Activated naive CD4-positive, alpha-beta T cell treated with anti-CD3 and anti-CD28 coated beads, Interleukin-2, amount 50 U/mL, for 24 hours (primary cell): ENCODE data around the gene PDK1.
A peak's percentile ranks its signal among the peaks of the same experiment; 100 is the strongest.
"Not testable (repeated sequence)": the region's sequence is repeated elsewhere in the genome, so short reads cannot be mapped to it uniquely, and the experiment has no call there.

Experiments used
- H3K27ac Mint-ChIP-seq: one replicate; pipeline ENCODE4 v1.8.0; 2021; ENCODE audit warnings: mild to moderate bottlenecking, mixed read lengths
- H3K27me3 Mint-ChIP-seq: one replicate; pipeline ENCODE4 v1.8.0; 2021; ENCODE audit warnings: mixed read lengths
- H3K36me3 Mint-ChIP-seq: one replicate; pipeline ENCODE4 v1.8.0; 2021; ENCODE audit warnings: mixed read lengths
- H3K4me1 Mint-ChIP-seq: one replicate; pipeline ENCODE4 v1.8.0; 2021; ENCODE audit warnings: mixed read lengths
- H3K4me3 Mint-ChIP-seq: one replicate; pipeline ENCODE4 v1.8.0; 2021; ENCODE audit warnings: mild to moderate bottlenecking, mixed read lengths
- H3K9me3 Mint-ChIP-seq: one replicate; pipeline ENCODE4 v1.8.0; 2021; ENCODE audit warnings: mixed read lengths

Gene PDK1

DNA sequence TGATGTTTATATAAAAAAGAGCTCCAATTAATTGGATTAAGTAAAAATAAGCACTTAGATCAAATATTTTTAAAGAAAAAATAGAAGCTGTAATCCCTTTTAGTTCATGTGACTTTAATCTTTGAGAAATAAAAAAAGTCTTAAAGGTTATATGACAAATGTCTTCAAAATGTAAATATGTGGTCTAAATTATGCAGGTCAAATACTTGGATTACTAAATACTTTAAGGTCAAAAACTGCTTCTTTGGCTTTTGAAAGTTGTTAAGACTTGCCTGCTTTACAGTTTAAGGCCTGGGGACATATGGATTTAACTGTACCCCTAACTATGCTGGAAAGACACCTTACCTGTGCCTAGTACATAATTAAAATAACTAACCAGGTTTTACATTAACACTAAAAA is 15.5 kb upstream of the PDK1 start:
- Mint-ChIP-seq H3K4me3 (no peak overlapping the region), H3K9me3 (peaks cover 5% of the 10 kb centered on the region), H3K36me3 (peaks cover 22% of the 10 kb centered on the region), H3K27me3 (no peaks in the 10 kb centered on the region), H3K27ac (no peak overlapping the region), H3K4me1 (no peaks in the 10 kb centered on the region)

DNA sequence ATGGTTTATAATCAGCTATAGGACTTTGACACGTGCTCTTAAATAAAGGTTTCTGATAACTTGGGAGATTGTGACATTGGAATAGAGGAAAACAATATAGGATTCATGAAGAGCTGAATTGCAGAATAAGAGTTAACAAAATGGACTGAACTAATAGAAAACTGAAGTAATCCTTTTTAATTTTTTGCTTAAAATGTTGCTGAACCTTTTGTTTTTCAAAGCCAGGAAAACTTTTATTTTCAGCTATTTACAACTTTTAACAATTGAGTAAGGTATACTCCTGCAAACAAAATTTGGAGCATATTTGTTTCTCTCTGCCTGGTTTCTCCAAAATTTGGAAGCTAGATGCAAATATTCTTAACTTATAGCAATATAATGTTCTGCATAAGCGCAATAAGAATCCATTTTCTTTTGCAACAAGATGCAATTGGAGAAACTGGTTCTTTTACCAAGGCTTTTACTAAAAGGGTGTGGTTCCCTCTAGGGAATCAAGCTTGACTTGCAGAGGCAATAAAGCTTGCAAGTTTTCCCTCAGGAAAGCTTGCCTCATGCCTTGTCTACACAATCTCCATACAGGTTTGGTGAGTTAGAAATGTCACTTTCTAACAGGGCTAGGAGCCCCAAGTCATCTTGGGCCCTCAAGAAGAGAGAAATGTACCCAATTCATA is 10.3 kb upstream of the PDK1 start:
- Mint-ChIP-seq H3K4me3 (no peak overlapping the region), H3K27me3 (no peaks in the 10 kb centered on the region), H3K36me3 (peaks cover 17% of the 10 kb centered on the region), H3K4me1 (peaks cover 24% of the 10 kb centered on the region), H3K27ac (no peak overlapping the region), H3K9me3 (peaks cover 5% of the 10 kb centered on the region)

DNA sequence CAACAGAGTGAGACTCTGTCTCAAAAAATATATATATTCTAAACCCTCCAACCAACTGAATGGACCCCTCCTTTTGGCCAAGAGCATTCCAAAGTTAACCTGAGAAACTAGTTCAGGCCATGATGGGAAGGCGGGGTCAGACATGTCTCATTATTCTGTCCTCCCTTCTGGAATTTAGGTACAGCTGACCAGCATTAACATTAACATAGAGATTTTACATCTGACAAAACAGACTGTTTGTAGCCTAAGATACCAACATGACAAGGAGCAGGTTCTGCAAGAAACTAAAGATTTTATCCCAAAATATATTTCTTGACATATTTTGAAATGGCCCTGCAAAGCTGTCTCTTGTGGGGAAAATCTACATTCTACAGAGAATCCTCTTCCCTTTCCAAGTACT is 6.8 kb upstream of the PDK1 start:
- Mint-ChIP-seq H3K4me3 (no peak overlapping the region), H3K9me3 (no peaks in the 10 kb centered on the region)

DNA sequence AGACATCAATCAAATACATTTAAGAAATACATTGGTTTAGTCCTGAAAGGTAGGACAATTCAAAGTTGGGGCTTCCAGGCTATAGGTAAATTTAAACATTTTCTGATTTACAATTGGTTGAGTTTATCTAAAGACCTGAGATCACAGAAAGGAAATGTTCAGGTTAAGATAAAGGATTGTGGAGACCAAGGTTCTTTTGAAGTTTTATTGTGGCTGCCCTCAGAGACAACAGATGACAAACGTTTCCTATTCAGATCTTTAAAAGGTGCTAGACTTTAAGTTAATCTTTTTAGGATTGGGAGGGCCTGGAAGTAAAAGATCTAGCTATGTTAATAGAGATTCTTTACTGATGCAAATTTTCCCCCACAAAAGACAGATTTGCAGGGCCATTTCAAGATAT is 6.1 kb upstream of the PDK1 start:
- Mint-ChIP-seq H3K4me1 (peaks cover 55% of the 10 kb centered on the region), H3K4me3 (peak overlapping the region; percentile 11), H3K36me3 (peaks cover 11% of the 10 kb centered on the region)
- H3K27me3 Mint-ChIP-seq, H3K27ac Mint-ChIP-seq, H3K9me3 Mint-ChIP-seq: not testable (repeated sequence)

More for the DNA sequence above, 6.8 kb upstream of the PDK1 start:
- Mint-ChIP-seq H3K36me3 (peaks cover 11% of the 10 kb centered on the region), H3K27ac (no peak overlapping the region), H3K4me1 (peaks cover 50% of the 10 kb centered on the region), H3K27me3 (no peaks in the 10 kb centered on the region)

DNA sequence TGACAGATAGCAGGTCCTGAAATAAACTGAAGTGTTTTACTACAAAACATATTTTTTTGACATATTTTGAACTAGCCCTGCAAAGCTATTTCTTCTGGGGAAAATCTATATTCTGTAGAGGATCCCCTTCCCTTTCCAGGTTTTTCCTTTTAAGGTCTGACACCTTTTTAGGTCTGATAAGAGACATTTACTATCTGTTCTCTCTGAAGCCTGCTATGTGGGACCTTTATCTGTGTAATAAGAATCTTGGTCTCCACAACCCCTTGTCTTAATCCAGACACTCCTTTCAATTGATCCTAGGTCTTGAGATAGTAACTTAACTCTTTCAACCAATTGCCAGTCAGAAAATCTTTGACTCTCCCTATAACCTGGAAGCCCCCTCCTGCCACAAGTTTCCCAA is 5.5 kb upstream of the PDK1 start:
- peak overlapping the region; percentile 15 for H3K4me3 Mint-ChIP-seq

DNA sequence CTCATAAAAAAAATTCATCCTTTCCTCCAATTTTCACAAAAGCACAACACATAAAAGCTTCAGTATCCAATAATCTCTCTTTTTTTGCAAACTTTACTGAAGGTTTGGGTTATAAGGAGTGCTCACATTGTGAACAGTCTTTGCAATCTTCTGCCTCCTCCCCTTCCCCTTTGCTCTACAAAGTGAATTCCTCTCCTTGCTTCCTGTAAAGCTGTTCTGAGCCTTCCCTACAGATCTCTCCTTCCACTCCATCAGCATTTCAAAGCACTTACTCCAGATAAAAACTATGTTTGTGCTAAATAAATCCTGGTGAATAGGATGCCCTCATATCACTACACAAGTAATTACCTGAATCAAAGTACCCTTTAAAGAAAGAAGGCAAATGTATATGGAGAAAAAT is 4.6 kb upstream of the PDK1 start:
- Mint-ChIP-seq H3K4me1 (peaks cover 60% of the 10 kb centered on the region), H3K9me3 (no peaks in the 10 kb centered on the region), H3K36me3 (peaks cover 11% of the 10 kb centered on the region), H3K27ac (no peak overlapping the region), H3K4me3 (no peak overlapping the region), H3K27me3 (no peaks in the 10 kb centered on the region)

More for the DNA sequence above, 5.5 kb upstream of the PDK1 start:
- peaks cover 60% of the 10 kb centered on the region for H3K4me1 Mint-ChIP-seq
- H3K36me3 Mint-ChIP-seq: peaks cover 11% of the 10 kb centered on the region
- H3K27me3 Mint-ChIP-seq: no peaks in the 10 kb centered on the region
- no peaks in the 10 kb centered on the region for H3K9me3 Mint-ChIP-seq
- no peak overlapping the region for H3K27ac Mint-ChIP-seq

DNA sequence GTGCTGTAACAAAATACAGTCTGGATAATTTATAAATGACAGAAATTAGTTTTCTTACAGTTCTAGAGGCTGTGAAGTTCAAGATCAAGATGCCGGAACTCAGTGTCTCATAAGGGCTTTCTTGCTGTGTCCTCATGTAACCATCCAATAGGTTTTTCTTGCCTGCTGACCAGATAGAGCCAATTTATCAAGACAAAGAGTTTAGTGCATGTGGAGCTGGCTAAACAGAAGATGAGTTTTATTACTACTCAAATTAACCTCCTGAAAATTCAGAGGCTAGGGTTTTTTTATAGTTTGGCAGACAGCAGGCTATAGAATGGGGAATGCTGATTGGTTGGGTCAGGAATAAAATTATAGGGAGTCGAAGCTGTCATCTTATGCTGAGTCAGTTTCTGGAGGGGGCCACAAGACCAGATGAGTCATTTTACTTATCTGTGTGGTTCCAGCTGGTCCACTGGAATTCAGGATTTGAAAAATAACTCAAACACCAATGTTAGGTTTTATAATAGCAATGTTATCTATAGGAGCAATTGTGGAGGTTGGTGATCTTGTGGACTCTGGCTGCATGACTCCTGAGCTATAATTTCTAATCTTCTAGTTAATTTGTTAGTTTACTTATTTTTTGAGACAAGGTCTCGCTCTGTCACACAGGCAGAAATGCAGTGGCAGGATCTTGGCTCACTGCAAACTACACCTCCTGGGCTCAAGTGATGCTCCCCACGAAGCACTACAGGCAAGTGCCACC is 3.2 kb upstream of the PDK1 start:
- H3K27me3 Mint-ChIP-seq: no peaks in the 10 kb centered on the region
- H3K4me1 Mint-ChIP-seq: peaks cover 65% of the 10 kb centered on the region
- no peak overlapping the region for H3K4me3 Mint-ChIP-seq
- peaks cover 8% of the 10 kb centered on the region for H3K36me3 Mint-ChIP-seq
- H3K9me3 Mint-ChIP-seq: no peaks in the 10 kb centered on the region
- H3K27ac Mint-ChIP-seq: no peak overlapping the region

DNA sequence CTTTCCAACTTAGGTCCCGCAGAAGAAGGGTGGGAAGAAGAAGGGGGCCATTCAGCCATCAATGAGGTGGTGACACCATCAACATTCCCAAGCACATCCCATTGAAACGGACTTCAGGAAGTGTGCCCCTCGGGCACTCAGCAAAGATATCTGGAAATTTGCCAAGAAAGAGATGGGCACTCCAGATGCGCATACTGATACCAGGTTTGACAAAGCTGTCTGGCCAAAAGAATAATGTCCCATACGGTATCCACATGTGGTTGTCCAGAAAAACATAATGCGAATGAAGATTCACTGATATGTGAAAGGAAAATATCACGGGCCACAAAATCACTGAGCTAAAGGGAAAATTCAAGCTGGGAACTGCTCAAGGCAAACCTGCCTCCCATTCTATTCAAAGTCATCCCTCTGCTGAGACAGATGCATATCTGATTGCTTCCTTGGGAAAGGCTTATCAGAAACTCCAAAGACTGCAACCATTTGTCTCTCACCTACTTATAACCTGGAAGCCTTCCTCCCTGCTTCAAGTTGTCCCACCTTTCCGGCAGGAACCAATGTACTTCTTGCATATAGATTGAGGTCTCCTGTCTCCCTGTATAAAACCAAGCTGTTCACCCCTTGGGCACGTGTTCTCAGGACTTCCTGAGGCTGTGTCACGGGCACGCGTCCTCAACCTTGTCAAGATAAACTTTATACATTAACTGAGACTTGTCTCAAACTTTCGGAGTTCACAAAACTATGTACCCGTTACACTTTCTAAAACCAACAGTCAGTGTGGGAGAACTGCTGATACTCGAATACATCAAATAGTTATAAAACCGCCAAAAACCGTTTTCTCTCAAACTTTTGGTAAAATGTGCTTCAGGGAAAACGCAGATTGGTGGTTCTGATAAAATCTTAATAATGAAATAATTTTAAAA is 1.3 kb upstream of the PDK1 start:
- H3K36me3 Mint-ChIP-seq: peaks cover 10% of the 10 kb centered on the region
- H3K4me3 Mint-ChIP-seq: peak overlapping the region; percentile 91
- no peaks in the 10 kb centered on the region for H3K9me3 Mint-ChIP-seq
- H3K27me3 Mint-ChIP-seq: no peaks in the 10 kb centered on the region
- peak overlapping the region; percentile 20 for H3K27ac Mint-ChIP-seq
- H3K4me1 Mint-ChIP-seq: peaks cover 71% of the 10 kb centered on the region

DNA sequence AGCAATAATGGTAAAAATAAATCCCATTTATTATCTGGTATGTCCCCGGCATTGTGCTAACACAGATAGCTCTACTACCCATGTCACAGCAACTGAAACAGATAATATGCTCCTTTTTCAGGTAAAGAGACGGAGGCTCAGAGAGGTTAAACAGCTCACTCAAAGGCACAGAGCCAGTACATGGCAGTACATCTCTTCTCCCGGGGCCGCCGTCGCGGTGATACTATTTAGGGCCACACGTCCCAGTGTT is 693 bp upstream of the PDK1 start:
- Mint-ChIP-seq H3K36me3 (peaks cover 10% of the 10 kb centered on the region), H3K9me3 (no peaks in the 10 kb centered on the region), H3K27ac (peak overlapping the region; percentile 95), H3K4me1 (peaks cover 65% of the 10 kb centered on the region), H3K27me3 (no peaks in the 10 kb centered on the region), H3K4me3 (peak overlapping the region; percentile 91)

DNA sequence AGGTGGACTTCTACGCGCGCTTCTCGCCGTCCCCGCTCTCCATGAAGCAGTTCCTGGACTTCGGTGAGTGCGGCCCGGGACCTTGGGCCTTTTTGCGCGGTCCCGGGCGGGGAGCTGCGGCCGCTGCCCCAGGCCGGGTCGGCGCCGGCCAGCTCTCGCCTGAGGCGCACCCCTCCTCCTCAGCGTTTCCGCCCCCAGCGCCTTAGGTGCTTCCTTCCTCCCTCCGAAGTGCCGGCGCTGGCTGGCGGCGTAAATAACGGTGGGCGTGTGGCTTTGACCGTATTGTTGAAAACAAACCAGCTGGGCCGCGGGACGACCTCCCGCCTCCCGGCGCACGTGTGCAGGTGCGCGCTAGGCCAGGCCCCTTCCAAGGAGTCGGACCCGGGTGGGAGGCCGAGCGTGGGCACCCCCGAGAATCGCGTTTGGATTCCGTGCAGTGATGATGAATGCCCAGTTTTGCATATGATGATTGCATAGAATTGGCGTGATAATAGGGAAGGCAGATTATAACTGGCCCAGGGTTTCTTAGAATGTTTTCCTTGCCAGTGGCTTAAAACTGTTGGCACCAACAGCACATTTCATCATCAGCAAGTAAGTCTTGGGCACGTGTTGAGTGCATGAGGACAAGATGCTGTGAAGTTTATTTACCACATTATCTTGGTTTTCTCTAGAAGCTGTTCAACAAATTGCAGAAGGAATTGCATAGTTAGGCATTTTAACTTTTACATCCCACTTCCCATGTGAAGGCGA is 569 bp downstream of the PDK1 start:
- Mint-ChIP-seq H3K36me3 (peaks cover 10% of the 10 kb centered on the region), H3K4me3 (peak overlapping the region; percentile 96), H3K27me3 (no peaks in the 10 kb centered on the region), H3K27ac (peak overlapping the region; percentile 98), H3K9me3 (no peaks in the 10 kb centered on the region), H3K4me1 (peaks cover 62% of the 10 kb centered on the region)

DNA sequence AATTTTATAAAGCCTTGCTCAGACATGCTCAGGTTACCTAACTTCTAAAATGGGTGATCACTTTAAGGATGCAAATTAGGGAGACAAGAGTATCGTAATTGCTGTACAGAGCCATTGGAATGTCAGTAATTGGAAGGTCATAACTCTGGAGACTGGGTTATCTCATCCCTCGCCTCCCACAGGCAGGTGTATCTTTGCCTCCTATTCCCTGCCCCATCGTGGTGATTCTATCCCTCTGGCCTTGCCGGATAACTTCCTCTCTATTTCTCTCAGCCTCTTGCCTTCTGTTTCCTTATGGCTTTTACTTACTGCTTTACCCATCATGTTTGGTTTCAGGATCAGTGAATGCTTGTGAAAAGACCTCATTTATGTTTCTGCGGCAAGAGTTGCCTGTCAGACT is 2.5 kb downstream of the PDK1 start:
- H3K4me3 Mint-ChIP-seq: peak overlapping the region; percentile 96
- no peak overlapping the region for H3K27ac Mint-ChIP-seq
- H3K27me3 Mint-ChIP-seq: no peaks in the 10 kb centered on the region

DNA sequence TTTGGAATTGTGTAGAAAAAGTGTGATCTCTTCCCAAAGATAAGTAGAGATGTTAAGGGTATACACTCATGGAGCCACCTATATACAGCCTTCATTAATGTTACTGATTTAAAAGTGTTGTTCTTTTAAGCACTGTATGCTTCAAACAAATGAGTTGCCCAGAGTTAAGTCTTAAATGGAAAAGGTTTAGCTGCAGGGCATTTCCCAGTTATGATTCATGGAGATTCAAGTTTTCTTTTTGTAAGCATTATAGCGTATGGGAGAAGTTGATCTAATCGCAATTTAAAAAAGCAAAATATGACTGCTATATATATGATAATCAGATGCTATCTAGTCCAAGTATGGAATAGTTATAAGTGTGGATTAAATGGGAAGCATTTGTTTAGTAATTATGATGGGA is 4.8 kb downstream of the PDK1 start:
- H3K36me3 Mint-ChIP-seq: peaks cover 20% of the 10 kb centered on the region
- peaks cover 68% of the 10 kb centered on the region for H3K4me1 Mint-ChIP-seq
- no peaks in the 10 kb centered on the region for H3K27me3 Mint-ChIP-seq
- H3K9me3 Mint-ChIP-seq: no peaks in the 10 kb centered on the region
- H3K27ac Mint-ChIP-seq: no peak overlapping the region
- H3K4me3 Mint-ChIP-seq: peak overlapping the region; percentile 42

More for the DNA sequence above, 2.5 kb downstream of the PDK1 start:
- no peaks in the 10 kb centered on the region for H3K9me3 Mint-ChIP-seq
- peaks cover 16% of the 10 kb centered on the region for H3K36me3 Mint-ChIP-seq
- H3K4me1 Mint-ChIP-seq: peaks cover 69% of the 10 kb centered on the region

DNA sequence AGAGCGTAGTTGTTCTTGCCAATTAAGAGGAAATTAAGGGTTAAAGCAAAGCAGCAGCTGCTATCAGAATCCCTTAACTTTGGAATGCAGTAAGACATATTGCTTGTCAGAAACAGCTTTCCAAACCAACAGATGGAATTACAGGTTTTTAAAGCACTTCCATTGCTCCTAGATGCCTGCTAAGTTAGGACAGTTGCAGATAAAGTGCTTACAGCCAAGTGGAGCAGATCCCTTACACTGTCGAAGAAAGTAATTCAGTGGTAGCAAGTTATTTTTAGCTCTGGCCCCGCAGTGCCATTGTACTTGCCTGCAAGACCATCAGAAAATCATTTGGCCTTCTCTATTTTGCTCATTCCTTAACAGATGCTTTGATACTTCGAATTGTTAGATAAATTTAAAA is 5.4 kb downstream of the PDK1 start:
- no peaks in the 10 kb centered on the region for H3K27me3 Mint-ChIP-seq
- H3K36me3 Mint-ChIP-seq: peaks cover 21% of the 10 kb centered on the region
- H3K27ac Mint-ChIP-seq: peak overlapping the region; percentile 2
- no peaks in the 10 kb centered on the region for H3K9me3 Mint-ChIP-seq
- peaks cover 73% of the 10 kb centered on the region for H3K4me1 Mint-ChIP-seq
- no peak overlapping the region for H3K4me3 Mint-ChIP-seq

DNA sequence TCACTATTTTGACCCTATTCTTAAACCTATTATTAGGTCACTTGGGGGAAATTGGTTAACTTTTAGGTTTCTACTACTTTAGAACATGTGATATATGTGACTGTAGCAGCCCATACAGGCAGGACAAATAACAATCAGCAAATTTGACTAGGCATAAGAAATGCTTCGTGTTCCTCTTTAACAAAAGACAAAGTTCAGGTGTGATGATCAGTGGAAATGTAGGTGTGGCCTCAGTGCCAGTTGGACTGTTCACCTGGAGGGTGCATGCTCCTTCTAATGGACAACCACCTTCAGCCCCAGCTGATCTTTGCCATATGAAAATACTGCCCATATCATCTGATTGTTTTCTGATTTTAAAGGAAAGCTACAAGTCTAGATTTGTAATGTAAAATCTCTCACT is 6.4 kb downstream of the PDK1 start:
- Mint-ChIP-seq H3K4me1 (peaks cover 75% of the 10 kb centered on the region), H3K4me3 (no peak overlapping the region), H3K36me3 (peaks cover 26% of the 10 kb centered on the region), H3K9me3 (no peaks in the 10 kb centered on the region), H3K27ac (no peak overlapping the region), H3K27me3 (no peaks in the 10 kb centered on the region)

DNA sequence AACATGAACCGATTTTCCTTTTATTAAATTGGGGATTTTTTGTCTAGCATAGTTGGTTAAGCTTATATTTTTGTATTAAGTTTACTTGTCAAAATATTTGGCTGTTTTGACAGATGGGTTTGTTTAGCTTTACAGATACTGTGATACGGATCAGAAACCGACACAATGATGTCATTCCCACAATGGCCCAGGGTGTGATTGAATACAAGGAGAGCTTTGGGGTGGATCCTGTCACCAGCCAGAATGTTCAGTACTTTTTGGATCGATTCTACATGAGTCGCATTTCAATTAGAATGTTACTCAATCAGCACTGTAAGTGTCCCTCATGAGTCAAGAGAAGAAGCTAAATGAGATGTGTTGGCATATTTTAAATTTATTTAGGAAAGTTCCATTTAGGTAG is 8.5 kb downstream of the PDK1 start:
- peaks cover 69% of the 10 kb centered on the region for H3K4me1 Mint-ChIP-seq
- H3K4me3 Mint-ChIP-seq: no peak overlapping the region
- H3K9me3 Mint-ChIP-seq: no peaks in the 10 kb centered on the region
- no peaks in the 10 kb centered on the region for H3K27me3 Mint-ChIP-seq
- peaks cover 30% of the 10 kb centered on the region for H3K36me3 Mint-ChIP-seq
- H3K27ac Mint-ChIP-seq: no peak overlapping the region
